OCI-LY3 (cell line): Measurements from ENCODE around the gene PCED1B.

Experiments
- H2AFZ ChIP-seq: fragments of 200-600, 300-600 bp; shearing (Covaris generic); 2 replicates; pipeline ENCODE4 v1.6.0; 2014; ENCODE audit warnings: antibody characterized with exemption, low read depth, low read length
- H3K27ac ChIP-seq: fragments of 200-600, 300-600 bp; sonication (generic); 2 replicates; pipeline ENCODE4 v1.5.1; 2014; ENCODE audit warnings: mild to moderate bottlenecking, low read length, moderate library complexity, mixed read lengths
- H3K27me3 ChIP-seq: fragments of 200-600, 300-600 bp; sonication (generic); 2 replicates; pipeline ENCODE4 v1.6.1; 2014; ENCODE audit warnings: low read depth, low read length, mixed read lengths
- H3K36me3 ChIP-seq: fragments of 200-600, 300-600 bp; sonication (generic); replicated peaks from 2 replicates; pipeline ENCODE3; 2014; ENCODE audit warnings: low read depth, low read length, mixed read lengths
- H3K4me1 ChIP-seq: fragments of 300-600, 200-600 bp; sonication (generic); 2 replicates; pipeline ENCODE4 v1.6.1; 2014; ENCODE audit warnings: low read length, mixed read lengths
- H3K4me2 ChIP-seq: fragments of 200-600, 300-600 bp; sonication (generic); 2 replicates; pipeline ENCODE4 v1.6.1; 2014; ENCODE audit warnings: low read length, mixed read lengths
- H3K4me3 ChIP-seq: fragments of 300-600, 200-600 bp; sonication (generic); 2 replicates; pipeline ENCODE4 v1.5.1; 2014; ENCODE audit warnings: antibody characterized with exemption, mild to moderate bottlenecking, low read length, moderate library complexity
- H3K79me2 ChIP-seq: fragments of 300-600, 200-600 bp; shearing (Covaris generic); 2 replicates; pipeline ENCODE4 v1.6.1; 2014; ENCODE audit warnings: mild to moderate bottlenecking, low read length, mixed read lengths
- H3K9ac ChIP-seq: fragments of 300-600, 200-600 bp; shearing (Covaris generic); 2 replicates; pipeline ENCODE4 v1.6.0; 2014; ENCODE audit warnings: mild to moderate bottlenecking, low read length, moderate library complexity
- H3K9me3 ChIP-seq: fragments of 200-600, 300-600 bp; shearing (Covaris generic); 2 replicates; pipeline ENCODE4 v1.6.1; 2014; ENCODE audit warnings: low read length, mixed read lengths; ENCODE audit not compliant: insufficient read depth
- H4K20me1 ChIP-seq: fragments of 200-600, 300-600 bp; sonication (generic); 2 replicates; pipeline ENCODE4 v1.6.1; 2016; ENCODE audit warnings: low read length, mixed read lengths; ENCODE audit not compliant: insufficient read depth
- EZH2phosphoT487 ChIP-seq: fragments of 200-600 bp; shearing (Covaris generic); IDR thresholded peaks from 2 replicates; pipeline ENCODE4 v1.6.1; 2018; ENCODE audit warnings: antibody characterized with exemption, mixed run types, low read depth
- TF ChIP-seq, protein P1 (sequence below): fragments of 200-600, 300-600 bp; sonication (generic); IDR thresholded peaks from 2 replicates; pipeline ENCODE4 v1.5.1; 2014; ENCODE audit warnings: antibody characterized with exemption, low read length, low read depth

The PCED1B gene

DNA sequence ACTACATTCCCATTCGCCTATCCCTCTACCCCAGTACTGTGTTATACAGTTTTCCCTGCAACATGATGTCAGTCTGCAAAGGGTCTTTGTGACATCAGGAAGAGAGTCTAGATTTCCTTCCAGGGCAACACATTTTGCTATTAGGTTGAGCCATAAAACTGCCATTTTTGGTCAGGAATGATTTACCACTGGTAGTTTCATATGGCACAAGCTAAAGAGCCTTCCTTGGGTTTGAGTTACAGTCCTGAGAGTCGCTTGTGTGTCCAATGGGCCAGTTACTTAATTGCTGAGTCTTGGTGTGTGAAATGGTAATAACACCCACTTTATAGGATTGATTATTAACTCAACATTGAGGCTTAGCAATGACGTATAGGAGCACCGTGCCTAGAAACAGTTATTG is 23.0 kb downstream of the PCED1B start:
- H3K79me2 ChIP-seq: no peaks in the 10 kb centered on the region

DNA sequence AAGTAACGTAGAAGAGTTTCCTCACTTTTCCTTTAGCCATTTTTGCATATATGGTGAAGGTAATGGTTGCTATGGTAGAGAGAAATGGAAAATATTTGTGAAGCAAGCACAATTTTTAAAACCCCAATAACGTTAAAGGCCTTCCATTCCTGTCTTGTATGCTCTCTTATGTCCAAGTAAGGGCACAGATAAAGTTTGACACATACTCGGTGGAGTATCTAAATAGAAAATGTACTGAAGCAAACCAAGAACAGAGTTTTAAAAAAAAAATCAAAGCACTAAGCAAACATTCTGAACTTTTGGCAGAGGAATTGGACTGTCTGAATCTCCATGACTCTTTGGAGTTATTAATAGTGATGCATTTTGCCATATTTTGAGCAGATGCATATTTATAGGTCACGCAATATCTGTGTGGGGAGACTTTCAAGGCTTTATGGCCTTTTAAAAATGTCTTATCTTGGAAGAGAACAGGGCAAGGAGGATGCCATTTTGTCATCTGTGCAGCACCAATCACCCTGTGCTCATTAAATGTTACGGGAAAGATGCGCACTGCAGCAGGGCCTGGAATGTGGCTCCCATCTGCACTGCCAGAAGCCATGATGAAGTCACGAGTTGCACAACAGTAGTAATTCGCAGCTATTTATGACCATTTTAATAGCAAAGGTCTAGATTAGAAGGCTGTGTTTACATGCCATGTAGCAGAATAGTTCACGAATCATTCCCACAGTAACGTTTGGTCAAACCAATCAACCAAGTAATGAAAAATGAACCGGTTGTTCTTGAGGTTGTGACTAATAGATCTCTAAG is 23.6 kb downstream of the PCED1B start:
- no peaks in the 10 kb centered on the region for H3K27me3 ChIP-seq
- H2AFZ ChIP-seq: no peak overlapping the region
- no peaks in the 10 kb centered on the region for H3K4me1 ChIP-seq
- no peak overlapping the region for H3K27ac ChIP-seq
- no peaks in the 10 kb centered on the region for H3K79me2 ChIP-seq
- H3K4me2 ChIP-seq: no peak overlapping the region
- TF ChIP-seq, protein P1, sequence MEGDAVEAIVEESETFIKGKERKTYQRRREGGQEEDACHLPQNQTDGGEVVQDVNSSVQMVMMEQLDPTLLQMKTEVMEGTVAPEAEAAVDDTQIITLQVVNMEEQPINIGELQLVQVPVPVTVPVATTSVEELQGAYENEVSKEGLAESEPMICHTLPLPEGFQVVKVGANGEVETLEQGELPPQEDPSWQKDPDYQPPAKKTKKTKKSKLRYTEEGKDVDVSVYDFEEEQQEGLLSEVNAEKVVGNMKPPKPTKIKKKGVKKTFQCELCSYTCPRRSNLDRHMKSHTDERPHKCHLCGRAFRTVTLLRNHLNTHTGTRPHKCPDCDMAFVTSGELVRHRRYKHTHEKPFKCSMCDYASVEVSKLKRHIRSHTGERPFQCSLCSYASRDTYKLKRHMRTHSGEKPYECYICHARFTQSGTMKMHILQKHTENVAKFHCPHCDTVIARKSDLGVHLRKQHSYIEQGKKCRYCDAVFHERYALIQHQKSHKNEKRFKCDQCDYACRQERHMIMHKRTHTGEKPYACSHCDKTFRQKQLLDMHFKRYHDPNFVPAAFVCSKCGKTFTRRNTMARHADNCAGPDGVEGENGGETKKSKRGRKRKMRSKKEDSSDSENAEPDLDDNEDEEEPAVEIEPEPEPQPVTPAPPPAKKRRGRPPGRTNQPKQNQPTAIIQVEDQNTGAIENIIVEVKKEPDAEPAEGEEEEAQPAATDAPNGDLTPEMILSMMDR: no peak
- TF ChIP-seq EZH2phosphoT487: no peak
- no peaks in the 10 kb centered on the region for H4K20me1 ChIP-seq
- H3K9me3 ChIP-seq: no peaks in the 10 kb centered on the region
- H3K4me3 ChIP-seq: no peak overlapping the region
- H3K9ac ChIP-seq: no peak overlapping the region
- no peaks in the 10 kb centered on the region for H3K36me3 ChIP-seq

More for the DNA sequence above, 23.0 kb downstream of the PCED1B start:
- Histone ChIP-seq H3K9me3 (no peaks in the 10 kb centered on the region), H3K27me3 (no peaks in the 10 kb centered on the region), H3K9ac (no peak overlapping the region), H4K20me1 (no peaks in the 10 kb centered on the region), H3K4me3 (no peak overlapping the region), H2AFZ (no peak overlapping the region), H3K4me1 (no peaks in the 10 kb centered on the region), H3K4me2 (no peak overlapping the region), H3K36me3 (no peaks in the 10 kb centered on the region), H3K27ac (no peak overlapping the region)
- TF ChIP-seq, protein P1: no peak
- TF ChIP-seq EZH2phosphoT487: no peak

DNA sequence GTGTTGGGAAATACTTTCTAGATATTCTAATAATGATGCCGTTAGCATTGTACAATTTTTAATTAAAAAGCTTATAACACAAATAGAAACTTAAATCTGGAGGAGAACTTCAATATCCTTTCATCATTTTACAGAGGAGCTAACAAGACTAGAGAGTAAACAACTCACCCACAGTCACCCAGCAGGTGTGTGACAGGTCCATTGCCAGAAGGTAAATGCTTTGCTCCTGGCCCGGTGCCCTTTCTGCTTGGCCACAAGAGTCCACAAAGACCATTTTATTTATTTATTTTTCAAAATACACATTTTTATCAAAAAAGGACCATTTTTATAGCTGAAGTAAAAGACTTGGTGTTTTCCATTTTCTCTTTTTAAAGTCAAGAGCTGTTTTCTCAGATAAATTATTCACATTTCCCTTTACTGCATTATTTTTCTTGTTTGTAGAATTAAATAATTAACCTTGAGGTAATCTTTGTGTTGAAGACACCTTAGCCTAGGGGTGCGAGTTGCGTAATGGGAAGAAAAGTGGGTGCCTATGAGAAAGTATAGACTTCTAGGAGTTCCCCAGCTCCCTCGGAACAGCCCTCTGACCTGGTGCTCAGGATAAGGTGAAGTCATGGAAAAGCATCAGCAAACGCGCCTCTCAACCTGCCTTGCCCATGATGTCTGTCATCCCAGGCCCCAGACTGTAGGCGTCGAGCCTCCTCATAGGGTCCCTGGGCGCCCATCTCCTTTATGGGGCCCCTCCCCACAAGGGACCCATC is 26.7 kb downstream of the PCED1B start:
- Histone ChIP-seq H2AFZ (no peak overlapping the region), H3K4me2 (no peak overlapping the region)

DNA sequence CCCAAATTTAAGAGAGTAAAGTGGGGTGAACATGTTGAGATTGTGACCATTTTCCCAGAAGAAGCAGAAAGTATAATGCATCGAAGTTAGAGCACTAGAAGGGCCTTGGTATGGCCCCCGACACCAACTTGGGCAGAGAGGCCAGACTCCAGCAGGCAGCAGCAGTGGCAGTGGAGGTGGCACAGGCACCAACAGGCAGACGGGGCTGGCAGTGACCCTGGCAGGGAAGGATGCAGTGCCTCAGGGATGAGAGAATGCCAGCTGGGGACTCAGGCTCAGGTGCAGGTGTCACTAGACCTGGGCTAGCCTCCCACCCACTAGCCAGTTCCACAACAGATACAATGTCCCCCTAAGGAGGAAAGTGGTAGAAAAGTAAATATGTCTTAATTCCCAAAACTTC is 28.0 kb downstream of the PCED1B start:
- H3K27ac ChIP-seq: no peak overlapping the region
- H2AFZ ChIP-seq: no peak overlapping the region
- no peaks in the 10 kb centered on the region for H3K9me3 ChIP-seq
- no peak overlapping the region for H3K4me3 ChIP-seq
- no peaks in the 10 kb centered on the region for H4K20me1 ChIP-seq
- no peaks in the 10 kb centered on the region for H3K36me3 ChIP-seq
- H3K9ac ChIP-seq: no peak overlapping the region
- TF ChIP-seq, protein P1: no peak
- TF ChIP-seq EZH2phosphoT487: no peak
- H3K79me2 ChIP-seq: no peaks in the 10 kb centered on the region
- H3K4me2 ChIP-seq: no peak overlapping the region
- no peaks in the 10 kb centered on the region for H3K4me1 ChIP-seq
- H3K27me3 ChIP-seq: no peaks in the 10 kb centered on the region

More for the DNA sequence above, 26.7 kb downstream of the PCED1B start:
- TF ChIP-seq EZH2phosphoT487: no peak
- TF ChIP-seq, protein P1: no peak
- no peaks in the 10 kb centered on the region for H4K20me1 ChIP-seq
- no peak overlapping the region for H3K9ac ChIP-seq
- no peaks in the 10 kb centered on the region for H3K27me3 ChIP-seq
- H3K4me3 ChIP-seq: no peak overlapping the region
- H3K9me3 ChIP-seq: no peaks in the 10 kb centered on the region
- no peaks in the 10 kb centered on the region for H3K4me1 ChIP-seq
- H3K79me2 ChIP-seq: no peaks in the 10 kb centered on the region
- H3K27ac ChIP-seq: no peak overlapping the region
- H3K36me3 ChIP-seq: no peaks in the 10 kb centered on the region
